ENCODE measurements around the gene ZBTB46.

ZBTB46 gene

DNA sequence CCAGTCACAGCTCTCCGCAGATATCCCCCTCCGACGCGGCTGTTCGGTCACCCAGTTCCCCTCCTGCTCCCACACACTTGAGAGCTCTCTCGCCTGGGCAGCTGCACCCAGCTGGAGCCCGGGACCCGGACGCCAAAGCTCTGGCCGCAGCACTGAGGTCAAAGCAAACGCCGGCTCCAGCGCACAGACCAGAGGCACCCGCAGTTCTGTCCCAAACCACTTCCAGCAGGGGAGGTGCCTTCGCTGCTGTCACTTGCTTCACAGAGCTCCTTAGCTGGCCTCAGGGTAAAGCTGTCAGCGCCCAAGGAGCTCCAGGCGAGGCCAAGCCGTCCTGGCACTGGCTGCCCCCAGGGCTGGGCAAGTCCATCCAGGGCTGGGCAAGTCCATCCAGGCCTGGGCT, 63.6 kb downstream of the ZBTB46 start:
- Histone ChIP-seq H4K20me1 (ENCODE audit: insufficient read depth, low read length) (no peaks in the 10 kb centered on the region), H3K4me2 (ENCODE audit: insufficient read depth, low read length) (no peak overlapping the region), H3K36me3 (ENCODE audit: insufficient read depth, low read length) (no peaks in the 10 kb centered on the region), H2AFZ (ENCODE audit: low read depth, low read length) (no peak overlapping the region), H3K79me2 (ENCODE audit: insufficient read depth, low read length) (no peaks in the 10 kb centered on the region), H3K9me3 (ENCODE audit: insufficient read depth, low read length, severe bottlenecking) (no peaks in the 10 kb centered on the region), H3K4me3 (ENCODE audit: low read depth in 1 of 2, low read length in 2 of 2) (no peak overlapping the region), H3K27ac (ENCODE audit: low read length) (no peak overlapping the region), H3K27me3 (ENCODE audit: insufficient read depth, low read length, poor library complexity) (no peaks in the 10 kb centered on the region), H3K9ac (ENCODE audit: low read depth, low read length) (no peak overlapping the region), H3K4me1 (ENCODE audit: insufficient read depth, low read length) (no peaks in the 10 kb centered on the region)
- ATAC-seq (ENCODE audit: insufficient read depth, low read depth): no peak
- TF ChIP-seq, protein P1, sequence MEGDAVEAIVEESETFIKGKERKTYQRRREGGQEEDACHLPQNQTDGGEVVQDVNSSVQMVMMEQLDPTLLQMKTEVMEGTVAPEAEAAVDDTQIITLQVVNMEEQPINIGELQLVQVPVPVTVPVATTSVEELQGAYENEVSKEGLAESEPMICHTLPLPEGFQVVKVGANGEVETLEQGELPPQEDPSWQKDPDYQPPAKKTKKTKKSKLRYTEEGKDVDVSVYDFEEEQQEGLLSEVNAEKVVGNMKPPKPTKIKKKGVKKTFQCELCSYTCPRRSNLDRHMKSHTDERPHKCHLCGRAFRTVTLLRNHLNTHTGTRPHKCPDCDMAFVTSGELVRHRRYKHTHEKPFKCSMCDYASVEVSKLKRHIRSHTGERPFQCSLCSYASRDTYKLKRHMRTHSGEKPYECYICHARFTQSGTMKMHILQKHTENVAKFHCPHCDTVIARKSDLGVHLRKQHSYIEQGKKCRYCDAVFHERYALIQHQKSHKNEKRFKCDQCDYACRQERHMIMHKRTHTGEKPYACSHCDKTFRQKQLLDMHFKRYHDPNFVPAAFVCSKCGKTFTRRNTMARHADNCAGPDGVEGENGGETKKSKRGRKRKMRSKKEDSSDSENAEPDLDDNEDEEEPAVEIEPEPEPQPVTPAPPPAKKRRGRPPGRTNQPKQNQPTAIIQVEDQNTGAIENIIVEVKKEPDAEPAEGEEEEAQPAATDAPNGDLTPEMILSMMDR (IDR thresholded peaks at IDR 0.05; ENCODE audit: borderline replicate concordance, extremely low read depth, low read length, poor library complexity, severe bottlenecking): no peak
- TF ChIP-seq EZH2 (IDR thresholded peaks at IDR 0.05; ENCODE audit: borderline replicate concordance, low read depth, low read length, severe bottlenecking): no peak
- DNase-seq: no peak

GRCh38 chr20:63766695-63767426, 64.2 kb downstream of the ZBTB46 start:
- TF ChIP-seq, protein P1 (IDR thresholded peaks at IDR 0.05; ENCODE audit: borderline replicate concordance, extremely low read depth, low read length, poor library complexity, severe bottlenecking): no peak
- TF ChIP-seq EZH2 (IDR thresholded peaks at IDR 0.05; ENCODE audit: borderline replicate concordance, low read depth, low read length, severe bottlenecking): no peak
- Histone ChIP-seq H3K4me1 (ENCODE audit: insufficient read depth, low read length) (no peaks in the 10 kb centered on the region), H3K27me3 (ENCODE audit: insufficient read depth, low read length, poor library complexity) (no peaks in the 10 kb centered on the region), H3K4me2 (ENCODE audit: insufficient read depth, low read length) (no peak overlapping the region), H3K4me3 (ENCODE audit: low read depth in 1 of 2, low read length in 2 of 2) (no peak overlapping the region), H3K9ac (ENCODE audit: low read depth, low read length) (no peak overlapping the region), H3K9me3 (ENCODE audit: insufficient read depth, low read length, severe bottlenecking) (no peaks in the 10 kb centered on the region), H2AFZ (ENCODE audit: low read depth, low read length) (no peak overlapping the region), H3K36me3 (ENCODE audit: insufficient read depth, low read length) (no peaks in the 10 kb centered on the region), H3K27ac (ENCODE audit: low read length) (no peak overlapping the region), H3K79me2 (ENCODE audit: insufficient read depth, low read length) (no peaks in the 10 kb centered on the region), H4K20me1 (ENCODE audit: insufficient read depth, low read length) (no peaks in the 10 kb centered on the region)
- ATAC-seq (ENCODE audit: insufficient read depth, low read depth) (no peak), DNase-seq (no peak)

GRCh38 chr20:63765902-63766301, 65.2 kb downstream of the ZBTB46 start:
- no peak overlapping the region for H3K4me3 ChIP-seq (ENCODE audit: low read depth in 1 of 2, low read length in 2 of 2)
- no peak for ATAC-seq (ENCODE audit: insufficient read depth, low read depth)

More at GRCh38 chr20:63765902-63766301, 65.2 kb downstream of the ZBTB46 start:
- H3K4me2 ChIP-seq (ENCODE audit: insufficient read depth, low read length): no peak overlapping the region
- no peak overlapping the region for H3K9ac ChIP-seq (ENCODE audit: low read depth, low read length)
- no peaks in the 10 kb centered on the region for H3K9me3 ChIP-seq (ENCODE audit: insufficient read depth, low read length, severe bottlenecking)
- no peak for DNase-seq
- H3K4me1 ChIP-seq (ENCODE audit: insufficient read depth, low read length): no peaks in the 10 kb centered on the region
- no peaks in the 10 kb centered on the region for H4K20me1 ChIP-seq (ENCODE audit: insufficient read depth, low read length)
- no peak overlapping the region for H2AFZ ChIP-seq (ENCODE audit: low read depth, low read length)
- TF ChIP-seq, protein P1 (IDR thresholded peaks at IDR 0.05; ENCODE audit: borderline replicate concordance, extremely low read depth, low read length, poor library complexity, severe bottlenecking): no peak
- no peak for TF ChIP-seq EZH2 (IDR thresholded peaks at IDR 0.05; ENCODE audit: borderline replicate concordance, low read depth, low read length, severe bottlenecking)
- no peaks in the 10 kb centered on the region for H3K27me3 ChIP-seq (ENCODE audit: insufficient read depth, low read length, poor library complexity)
- H3K36me3 ChIP-seq (ENCODE audit: insufficient read depth, low read length): no peaks in the 10 kb centered on the region
- no peaks in the 10 kb centered on the region for H3K79me2 ChIP-seq (ENCODE audit: insufficient read depth, low read length)
- H3K27ac ChIP-seq (ENCODE audit: low read length): no peak overlapping the region

Data from DND-41 (cell line).